HG03457 (cell line): ENCODE data around the gene PPP2CA.

Experiments used
- ATAC-seq: cut with Tn5 transposase; IDR thresholded peaks from one replicate; pipeline ENCODE4 v1.9.1; 2021; ENCODE audit warnings: moderate number of reproducible peaks; ENCODE audit not compliant: unreplicated experiment

The PPP2CA gene

GRCh38 chr5:134149571-134150303, 76.1 kb downstream of the PPP2CA start:
- ATAC-seq: no peak

- ATAC-seq: no peak
Measured at GRCh38 chr5:134148986-134149539, 76.8 kb downstream of the PPP2CA start.

GRCh38 chr5:134148316-134148715, 77.6 kb downstream of the PPP2CA start:
- no peak for ATAC-seq

GRCh38 chr5:134146651-134147518, 79.0 kb downstream of the PPP2CA start:
- no peak for ATAC-seq

- ATAC-seq: no peak
Measured at GRCh38 chr5:134145779-134146581, 79.9 kb downstream of the PPP2CA start.

- ATAC-seq: no peak
Measured at GRCh38 chr5:134145041-134145757, 80.7 kb downstream of the PPP2CA start.
